ENCODE measurements around the gene PKIG. TPM values are rescaled to one million over a fixed set of nuclear protein-coding genes. Genes with fewer than 3 reads are reported as not detected.

PKIG gene
- total RNA-seq, 2 donors from 2014 or later: 237 to 268 TPM

DNA sequence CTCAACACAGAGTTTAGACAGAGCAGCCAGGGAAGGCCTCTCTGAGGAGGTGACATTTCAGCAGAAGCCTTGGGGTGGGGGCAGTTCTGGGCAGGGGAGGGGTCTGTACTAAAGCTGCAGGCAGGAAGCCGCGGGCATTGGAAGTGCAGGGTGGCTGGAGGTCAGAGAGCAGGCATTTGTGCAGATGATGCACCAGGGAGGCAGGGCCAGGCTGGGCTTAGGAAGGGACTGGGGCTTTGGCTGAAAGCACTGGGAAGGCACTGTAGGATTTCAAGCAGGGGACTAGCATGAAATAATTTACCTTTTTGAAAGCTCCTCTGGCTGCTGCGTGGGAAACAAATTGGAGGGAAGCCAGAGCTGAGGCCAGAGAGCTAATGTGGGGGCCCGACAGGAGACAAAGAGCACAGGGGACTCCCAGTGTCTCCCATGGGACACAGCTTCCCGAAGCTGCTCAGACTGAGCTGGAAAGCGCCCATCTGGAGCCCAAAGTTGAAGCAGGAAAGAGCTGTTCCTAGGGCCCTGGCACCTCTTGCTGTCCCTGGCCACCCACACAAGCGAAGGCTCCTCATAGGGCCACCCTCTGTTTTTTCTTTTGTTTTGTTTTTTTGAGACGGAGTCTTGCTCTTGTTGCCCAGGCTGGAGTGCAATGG, 49.8 kb downstream of the PKIG start:
- Histone ChIP-seq H3K9me3 (no peaks in the 10 kb centered on the region), H3K4me1 (peaks cover 0 to 56% of the 10 kb centered on the region in 2 donors), H3K27me3 (no peaks in the 10 kb centered on the region), H3K27ac (no peak overlapping the region), H3K36me3 (no peaks in the 10 kb centered on the region), H3K4me3 (no peak overlapping the region)
- no peak for DNase-seq (ENCODE audit: low spot score)
- TF ChIP-seq, protein P1, sequence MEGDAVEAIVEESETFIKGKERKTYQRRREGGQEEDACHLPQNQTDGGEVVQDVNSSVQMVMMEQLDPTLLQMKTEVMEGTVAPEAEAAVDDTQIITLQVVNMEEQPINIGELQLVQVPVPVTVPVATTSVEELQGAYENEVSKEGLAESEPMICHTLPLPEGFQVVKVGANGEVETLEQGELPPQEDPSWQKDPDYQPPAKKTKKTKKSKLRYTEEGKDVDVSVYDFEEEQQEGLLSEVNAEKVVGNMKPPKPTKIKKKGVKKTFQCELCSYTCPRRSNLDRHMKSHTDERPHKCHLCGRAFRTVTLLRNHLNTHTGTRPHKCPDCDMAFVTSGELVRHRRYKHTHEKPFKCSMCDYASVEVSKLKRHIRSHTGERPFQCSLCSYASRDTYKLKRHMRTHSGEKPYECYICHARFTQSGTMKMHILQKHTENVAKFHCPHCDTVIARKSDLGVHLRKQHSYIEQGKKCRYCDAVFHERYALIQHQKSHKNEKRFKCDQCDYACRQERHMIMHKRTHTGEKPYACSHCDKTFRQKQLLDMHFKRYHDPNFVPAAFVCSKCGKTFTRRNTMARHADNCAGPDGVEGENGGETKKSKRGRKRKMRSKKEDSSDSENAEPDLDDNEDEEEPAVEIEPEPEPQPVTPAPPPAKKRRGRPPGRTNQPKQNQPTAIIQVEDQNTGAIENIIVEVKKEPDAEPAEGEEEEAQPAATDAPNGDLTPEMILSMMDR (IDR thresholded peaks at IDR 0.05): no peak

DNA sequence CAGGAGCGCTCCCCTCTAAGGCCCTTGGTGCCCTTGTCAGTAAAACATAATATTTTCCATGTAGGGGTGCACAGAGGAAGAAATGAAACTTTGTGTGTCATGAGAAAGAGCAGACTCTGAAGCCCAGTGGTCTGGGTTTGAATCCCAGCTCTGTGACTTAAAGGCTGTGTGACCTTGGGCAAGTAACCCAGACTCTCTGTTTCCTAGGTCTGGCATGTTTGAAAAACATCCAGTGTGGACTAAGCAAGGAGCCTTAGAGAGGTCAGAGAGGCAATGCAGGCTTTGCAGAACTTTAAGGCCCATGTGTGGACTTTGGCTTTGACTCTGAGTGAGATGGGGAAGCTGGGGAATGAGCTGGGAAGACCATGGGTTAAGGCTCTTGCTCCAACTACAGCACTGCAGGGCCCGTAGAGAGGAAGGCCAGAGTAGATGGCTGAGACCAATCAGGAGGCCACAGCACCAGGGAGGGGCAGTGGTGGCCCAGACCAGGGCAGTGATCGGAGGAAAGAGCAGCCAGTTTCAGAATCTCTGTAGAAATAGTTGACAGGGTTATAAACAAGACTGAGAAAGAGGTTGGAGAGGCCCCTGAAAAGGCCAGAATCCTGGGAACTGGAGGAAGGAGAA, 50.9 kb downstream of the PKIG start:
- Histone ChIP-seq H3K4me3 (no peak overlapping the region), H3K4me1 (peaks cover 0 to 67% of the 10 kb centered on the region in 2 donors), H3K36me3 (no peaks in the 10 kb centered on the region), H3K27me3 (no peaks in the 10 kb centered on the region), H3K9me3 (no peaks in the 10 kb centered on the region), H3K27ac (peak overlapping the region; percentile 28 to 55)
- TF ChIP-seq, protein P1 (IDR thresholded peaks at IDR 0.05): no peak
- DNase-seq (ENCODE audit: low spot score): no peak

DNA sequence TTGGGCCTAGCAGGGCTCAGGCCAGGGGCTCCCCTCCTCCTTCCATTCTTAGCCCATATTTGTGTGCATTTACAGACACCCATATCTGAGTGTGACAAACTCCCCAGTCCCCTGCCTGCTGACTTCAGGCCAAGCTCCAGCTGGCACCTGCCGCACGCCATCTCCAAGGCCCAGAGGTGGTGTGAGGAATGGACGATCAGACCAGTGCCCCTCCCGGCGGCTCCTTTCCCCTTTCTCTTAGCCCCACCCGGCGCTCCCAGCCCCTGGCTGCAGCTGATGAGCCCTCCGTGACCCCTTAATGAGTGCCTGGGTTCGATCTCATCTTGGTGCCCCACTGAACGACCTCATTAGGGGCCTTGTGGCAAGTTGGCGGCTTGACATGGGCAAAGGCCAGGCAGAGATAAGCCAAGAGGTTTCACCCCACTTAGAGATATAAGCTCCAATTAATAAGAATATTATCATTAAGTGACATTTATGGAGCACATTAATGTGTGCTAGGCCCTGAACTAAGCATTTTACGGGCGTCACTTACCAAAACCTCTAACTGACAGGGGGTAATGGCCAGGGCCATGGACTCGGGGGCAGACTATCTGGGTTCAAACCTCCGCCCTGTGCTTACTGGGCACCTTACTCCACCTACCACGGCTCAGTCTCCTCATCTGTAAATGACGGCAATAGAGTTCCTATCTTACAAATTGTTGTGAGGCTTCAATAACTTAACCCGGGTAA, 51.7 kb downstream of the PKIG start:
- Histone ChIP-seq H3K4me1 (peaks cover 0 to 69% of the 10 kb centered on the region in 2 donors), H3K27ac (peak overlapping the region; percentile 28 to 55)

DNA sequence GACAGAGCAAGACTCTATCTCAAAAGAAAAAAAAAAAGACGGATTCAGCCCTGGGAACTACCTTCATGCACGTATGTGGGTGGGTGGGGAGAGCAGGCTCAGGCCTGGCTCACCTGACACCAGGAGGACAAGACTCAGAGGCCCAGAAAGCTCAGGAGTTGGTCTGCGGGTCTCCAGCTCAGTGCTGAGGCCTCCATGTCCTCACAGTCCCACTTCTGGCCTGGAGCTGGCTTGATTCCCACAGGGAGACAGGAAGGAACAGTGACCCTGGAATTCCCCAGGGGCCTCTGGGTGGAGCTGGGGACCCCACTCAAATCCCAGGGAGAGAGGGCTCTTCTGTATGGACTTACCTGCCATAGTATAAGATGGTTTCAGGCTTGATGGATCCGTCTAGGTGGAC, 53.5 kb downstream of the PKIG start:
- Histone ChIP-seq H3K4me1 (peaks cover 0 to 62% of the 10 kb centered on the region in 2 donors), H3K27me3 (no peaks in the 10 kb centered on the region), H3K27ac (no peak overlapping the region), H3K36me3 (no peaks in the 10 kb centered on the region), H3K9me3 (no peaks in the 10 kb centered on the region), H3K4me3 (no peak overlapping the region)
- DNase-seq (ENCODE audit: low spot score): no peak
- TF ChIP-seq, protein P1 (IDR thresholded peaks at IDR 0.05): no peak

More for the DNA sequence above, 51.7 kb downstream of the PKIG start:
- Histone ChIP-seq H3K4me3 (no peak overlapping the region), H3K27me3 (no peaks in the 10 kb centered on the region), H3K9me3 (no peaks in the 10 kb centered on the region), H3K36me3 (no peaks in the 10 kb centered on the region)
- TF ChIP-seq, protein P1 (IDR thresholded peaks at IDR 0.05): no peak
- no peak for DNase-seq (ENCODE audit: low spot score)

DNA sequence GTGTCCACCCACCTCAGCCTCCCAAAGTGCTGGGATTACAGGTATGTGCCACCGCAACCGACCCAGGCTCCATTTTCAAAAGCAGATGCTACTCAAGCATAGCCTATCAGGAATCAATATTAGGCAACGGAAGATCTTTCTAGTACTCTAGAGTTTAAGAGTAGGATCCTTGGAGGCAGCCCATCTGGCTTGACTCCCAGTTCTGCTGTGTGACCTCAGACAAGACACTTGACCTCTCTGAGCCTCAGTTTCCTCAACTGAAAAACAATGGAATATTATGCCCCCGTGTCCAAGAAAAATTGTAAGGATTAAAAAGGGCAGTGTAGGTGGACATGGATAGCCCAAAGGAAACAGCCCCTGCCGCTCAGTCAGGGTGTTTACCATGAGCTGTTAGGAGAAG, 54.7 kb downstream of the PKIG start:
- no peaks in the 10 kb centered on the region for H3K36me3 ChIP-seq
- H3K27ac ChIP-seq: peak overlapping the region; percentile 62 to 65
- no peaks in the 10 kb centered on the region for H3K27me3 ChIP-seq
- peaks cover 0 to 67% of the 10 kb centered on the region in 2 donors for H3K4me1 ChIP-seq
- H3K9me3 ChIP-seq: no peaks in the 10 kb centered on the region
- DNase-seq (ENCODE audit: low spot score): no peak
- H3K4me3 ChIP-seq: no peak overlapping the region
- TF ChIP-seq, protein P1 (IDR thresholded peaks at IDR 0.05): no peak

All from right atrium auricular region (tissue), 2 donors.